ENCODE results near the gene SLC25A45.

SLC25A45 gene

GRCh38 chr11:65401803-65402248 lies 19.4 kb upstream of the SLC25A45 start:
- Mint-ChIP-seq H3K27ac (no peak overlapping the region), H3K4me3 (no peak overlapping the region), H3K4me1 (ENCODE audit: low read depth) (peaks cover 14% of the 10 kb centered on the region), H3K9me3 (no peaks in the 10 kb centered on the region), H3K36me3 (ENCODE audit: low read depth) (peaks cover 30% of the 10 kb centered on the region), H3K27me3 (no peaks in the 10 kb centered on the region)

- Mint-ChIP-seq H3K9me3 (no peaks in the 10 kb centered on the region), H3K4me1 (ENCODE audit: low read depth) (peaks cover 14% of the 10 kb centered on the region), H3K27me3 (no peaks in the 10 kb centered on the region), H3K36me3 (ENCODE audit: low read depth) (peaks cover 30% of the 10 kb centered on the region), H3K27ac (no peak overlapping the region), H3K4me3 (no peak overlapping the region)
Observed at GRCh38 chr11:65401073-65401802, 18.8 kb upstream of the SLC25A45 start.

GRCh38 chr11:65400307-65401072 lies 18.0 kb upstream of the SLC25A45 start:
- no peaks in the 10 kb centered on the region for H3K27me3 Mint-ChIP-seq
- peaks cover 14% of the 10 kb centered on the region for H3K4me1 Mint-ChIP-seq (ENCODE audit: low read depth)
- H3K4me3 Mint-ChIP-seq = no peak overlapping the region
- no peaks in the 10 kb centered on the region for H3K9me3 Mint-ChIP-seq
- H3K27ac Mint-ChIP-seq = no peak overlapping the region
- peaks cover 30% of the 10 kb centered on the region for H3K36me3 Mint-ChIP-seq (ENCODE audit: low read depth)

- H3K27me3 Mint-ChIP-seq = no peaks in the 10 kb centered on the region
- peaks cover 30% of the 10 kb centered on the region for H3K36me3 Mint-ChIP-seq (ENCODE audit: low read depth)
- H3K27ac Mint-ChIP-seq = no peak overlapping the region
- H3K4me3 Mint-ChIP-seq = no peak overlapping the region
- H3K9me3 Mint-ChIP-seq = no peaks in the 10 kb centered on the region
- H3K4me1 Mint-ChIP-seq (ENCODE audit: low read depth) = peaks cover 14% of the 10 kb centered on the region
Observed at GRCh38 chr11:65399845-65400244, 17.4 kb upstream of the SLC25A45 start.

GRCh38 chr11:65399249-65399648 lies 16.8 kb upstream of the SLC25A45 start:
- Mint-ChIP-seq H3K36me3 (ENCODE audit: low read depth) (peaks cover 30% of the 10 kb centered on the region), H3K27me3 (no peaks in the 10 kb centered on the region), H3K27ac (no peak overlapping the region), H3K4me3 (no peak overlapping the region), H3K4me1 (ENCODE audit: low read depth) (peaks cover 14% of the 10 kb centered on the region), H3K9me3 (no peaks in the 10 kb centered on the region)

GRCh38 chr11:65398362-65398910 lies 16.0 kb upstream of the SLC25A45 start:
- Mint-ChIP-seq H3K9me3 (no peaks in the 10 kb centered on the region), H3K4me1 (ENCODE audit: low read depth) (peaks cover 6% of the 10 kb centered on the region), H3K36me3 (ENCODE audit: low read depth) (peaks cover 28% of the 10 kb centered on the region), H3K4me3 (no peak overlapping the region), H3K27me3 (no peaks in the 10 kb centered on the region), H3K27ac (no peak overlapping the region)

- Mint-ChIP-seq H3K27ac (no peak overlapping the region), H3K36me3 (ENCODE audit: low read depth) (peaks cover 24% of the 10 kb centered on the region), H3K4me1 (ENCODE audit: low read depth) (no peaks in the 10 kb centered on the region), H3K4me3 (no peak overlapping the region), H3K27me3 (no peaks in the 10 kb centered on the region), H3K9me3 (no peaks in the 10 kb centered on the region)
Observed at GRCh38 chr11:65396769-65397745, 14.6 kb upstream of the SLC25A45 start.

GRCh38 chr11:65395961-65396530 lies 13.6 kb upstream of the SLC25A45 start:
- Mint-ChIP-seq H3K4me3 (no peak overlapping the region), H3K27ac (no peak overlapping the region), H3K36me3 (ENCODE audit: low read depth) (peaks cover 20% of the 10 kb centered on the region), H3K9me3 (no peaks in the 10 kb centered on the region), H3K4me1 (ENCODE audit: low read depth) (peaks cover 2% of the 10 kb centered on the region), H3K27me3 (no peaks in the 10 kb centered on the region)

- Mint-ChIP-seq H3K4me1 (ENCODE audit: low read depth) (peaks cover 18% of the 10 kb centered on the region), H3K4me3 (no peak overlapping the region), H3K27ac (no peak overlapping the region), H3K36me3 (ENCODE audit: low read depth) (peaks cover 20% of the 10 kb centered on the region), H3K27me3 (no peaks in the 10 kb centered on the region), H3K9me3 (no peaks in the 10 kb centered on the region)
Observed at GRCh38 chr11:65394125-65394536, 11.7 kb upstream of the SLC25A45 start.

- no peak overlapping the region for H3K27ac Mint-ChIP-seq
- no peaks in the 10 kb centered on the region for H3K9me3 Mint-ChIP-seq
- H3K36me3 Mint-ChIP-seq (ENCODE audit: low read depth) = peaks cover 24% of the 10 kb centered on the region
- no peaks in the 10 kb centered on the region for H3K27me3 Mint-ChIP-seq
- peaks cover 24% of the 10 kb centered on the region for H3K4me1 Mint-ChIP-seq (ENCODE audit: low read depth)
- no peak overlapping the region for H3K4me3 Mint-ChIP-seq
Observed at GRCh38 chr11:65393513-65394079, 11.2 kb upstream of the SLC25A45 start.

- H3K27me3 Mint-ChIP-seq = no peaks in the 10 kb centered on the region
- peaks cover 18% of the 10 kb centered on the region for H3K36me3 Mint-ChIP-seq (ENCODE audit: low read depth)
- H3K4me3 Mint-ChIP-seq = no peak overlapping the region
- H3K27ac Mint-ChIP-seq = no peak overlapping the region
- H3K4me1 Mint-ChIP-seq (ENCODE audit: low read depth) = peaks cover 31% of the 10 kb centered on the region
- no peaks in the 10 kb centered on the region for H3K9me3 Mint-ChIP-seq
Observed at GRCh38 chr11:65392899-65393298, 10.5 kb upstream of the SLC25A45 start.

GRCh38 chr11:65392186-65392829 lies 9.9 kb upstream of the SLC25A45 start:
- H3K36me3 Mint-ChIP-seq (ENCODE audit: low read depth) = peaks cover 15% of the 10 kb centered on the region
- peaks cover 37% of the 10 kb centered on the region for H3K4me1 Mint-ChIP-seq (ENCODE audit: low read depth)
- no peaks in the 10 kb centered on the region for H3K9me3 Mint-ChIP-seq
- no peak overlapping the region for H3K4me3 Mint-ChIP-seq
- no peaks in the 10 kb centered on the region for H3K27me3 Mint-ChIP-seq
- H3K27ac Mint-ChIP-seq = no peak overlapping the region

GRCh38 chr11:65390996-65391395 lies 8.6 kb upstream of the SLC25A45 start:
- H3K4me3 Mint-ChIP-seq = no peak overlapping the region
- no peaks in the 10 kb centered on the region for H3K27me3 Mint-ChIP-seq
- H3K36me3 Mint-ChIP-seq (ENCODE audit: low read depth) = peaks cover 11% of the 10 kb centered on the region
- H3K27ac Mint-ChIP-seq = no peak overlapping the region
- peaks cover 48% of the 10 kb centered on the region for H3K4me1 Mint-ChIP-seq (ENCODE audit: low read depth)
- H3K9me3 Mint-ChIP-seq = no peaks in the 10 kb centered on the region

Measured in stimulated activated naive CD8-positive, alpha-beta T cell treated with anti-CD3 and anti-CD28 coated beads, Interleukin-15, Interleukin-2, amounts not matched to agents 100 ng/mL and 50 ng/mL, for 24 hours (primary cell).